Esophagus squamous epithelium (tissue), 5 donors: Measurements from ENCODE around the gene MARVELD1. TPM values are rescaled to one million over a fixed set of nuclear protein-coding genes. Genes with fewer than 3 reads are reported as not detected.

Experiments used
- DNase-seq: peaks from one replicate; lab custom pipeline; 2025; lab: John Stamatoyannopoulos, UW
- H3K27ac ChIP-seq, 4 donors: fragments of 200-600 bp; sonication (generic); one replicate each; pipeline ENCODE4 v1.5.1; 2016 to 2019; ENCODE audit warnings: mild to moderate bottlenecking in 1 of 4
- H3K27me3 ChIP-seq, 4 donors: fragments of 200-600 bp; sonication (generic); 1 replicate in 3 of 4; 2 replicates in 1 of 4; pipeline versions ENCODE4 v1.5.1 to v1.6.0; 2017 to 2021; ENCODE audit warnings: antibody characterized with exemption in 1 of 4
- H3K36me3 ChIP-seq, 3 donors: fragments of 200-600 bp; sonication (generic); one replicate each; pipeline ENCODE4 v1.5.1; 2016 to 2019
- H3K4me1 ChIP-seq, 3 donors: fragments of 200-600 bp; sonication (generic); one replicate each; pipeline ENCODE4 v1.5.1; 2017 to 2019
- H3K4me3 ChIP-seq, 4 donors: fragments of 200-600 bp; sonication (generic); 1 replicate in 3 of 4; 2 replicates in 1 of 4; pipeline ENCODE4 v1.5.1; 2016 to 2019; ENCODE audit warnings: mild to moderate bottlenecking in 2 of 4, moderate library complexity in 1 of 4
- H3K9me3 ChIP-seq, 3 donors: fragments of 200-600 bp; sonication (generic); one replicate each; pipeline ENCODE4 v1.5.1; 2016 to 2019
- CTCF ChIP-seq, 6 experiments: fragments of 450-650 bp in 4 of 6; fragments of 200-600 bp in 2 of 6; sonication (generic) in 2 of 6; IDR thresholded peaks; one replicate each; pipeline ENCODE4 v1.5.1; 2016 to 2019; ENCODE audit warnings: antibody characterized with exemption in 6 of 6, mild to moderate bottlenecking in 4 of 6, moderate library complexity in 4 of 6
- POLR2A ChIP-seq, 4 donors: fragments of 450-650 bp; IDR thresholded peaks; one replicate each; pipeline ENCODE4 v1.6.1; 2017; ENCODE audit warnings: antibody characterized with exemption in 4 of 4, mild to moderate bottlenecking in 4 of 4, moderate library complexity in 3 of 4
- WGBS, 2 donors: methylation state at CpG; one replicate each; pipeline ENCODE4 v1.1.5; 2018; 5-methylcytosine and 5-hydroxymethylcytosine counted together
- intact Hi-C: fragments of 100-400 bp; cut with DNase I; formaldehyde crosslinking; loops from one replicate; pipeline ENCODE4 v1.15.0; 2022
- total RNA-seq, 4 donors: library from RNA; depleted of rRNA; stranded (reverse); fragments of >200 nt; gene quantifications; one replicate each; pipeline ENCODE4 v1.1.0, GENCODE V29; 2016
- donor health status: DM: yes; HTN: yes; CAD: no.

The MARVELD1 gene
- total RNA-seq, 4 donors from 2014 or later, result 4.0 to 20.5 (median 12.3) TPM

GRCh38 chr10:97721871-97722780 lies 8.6 kb downstream of the MARVELD1 start:
- 76 to 78% methylated on average over 11 to 12 of the region's 12 CpGs for WGBS, 2 donors
- Histone ChIP-seq H3K4me3 (no peak overlapping the region), H3K27me3 (peaks cover 0 to 56% (median 0%) of the 10 kb centered on the region in 4 donors), H3K9me3 (no peaks in the 10 kb centered on the region), H3K36me3 (peaks cover 0 to 10% (median 0%) of the 10 kb centered on the region in 3 donors), H3K4me1 (peaks cover 8 to 46% (median 29%) of the 10 kb centered on the region in 3 donors), H3K27ac (peak overlapping the region in 1 of 4 donors; percentile 5)
- intact Hi-C loops, result no loop called here
- no peak for DNase-seq
- no peak for TF ChIP-seq CTCF (IDR thresholded peaks at IDR 0.05)
- TF ChIP-seq POLR2A (IDR thresholded peaks at IDR 0.05), result no peak

GRCh38 chr10:97723001-97723400 lies 9.5 kb downstream of the MARVELD1 start:
- no peak for DNase-seq
- Histone ChIP-seq H3K4me3 (no peak overlapping the region), H3K9me3 (no peaks in the 10 kb centered on the region), H3K36me3 (peaks cover 0 to 2% (median 0%) of the 10 kb centered on the region in 3 donors), H3K4me1 (peaks cover 8 to 40% (median 20%) of the 10 kb centered on the region in 3 donors), H3K27me3 (peaks cover 0 to 47% (median 0%) of the 10 kb centered on the region in 4 donors), H3K27ac (no peak overlapping the region)
- intact Hi-C loops, result no loop called here
- no peak for TF ChIP-seq CTCF (IDR thresholded peaks at IDR 0.05)
- no peak for TF ChIP-seq POLR2A (IDR thresholded peaks at IDR 0.05)
- 43 to 75% methylated on average over 1 to 2 of the region's 3 CpGs for WGBS, 2 donors

- Histone ChIP-seq H3K9me3 (no peaks in the 10 kb centered on the region), H3K27ac (no peak overlapping the region), H3K27me3 (peaks cover 0 to 38% (median 0%) of the 10 kb centered on the region in 4 donors), H3K4me3 (no peak overlapping the region), H3K4me1 (peaks cover 0 to 26% (median 6%) of the 10 kb centered on the region in 3 donors), H3K36me3 (no peaks in the 10 kb centered on the region)
- TF ChIP-seq CTCF (IDR thresholded peaks at IDR 0.05) (no peak), POLR2A (IDR thresholded peaks at IDR 0.05) (no peak)
- intact Hi-C loops, result no loop called here
- DNase-seq, result no peak
- 47 to 51% methylated on average over 5 of the region's 5 CpGs for WGBS, 2 donors
These were observed 10.9 kb downstream of the MARVELD1 start for GRCh38 chr10:97724341-97724941.

GRCh38 chr10:97726636-97727178 lies 13.2 kb downstream of the MARVELD1 start:
- 24 to 34% methylated on average over 4 to 8 of the region's 8 CpGs for WGBS, 2 donors
- no peak for TF ChIP-seq CTCF (IDR thresholded peaks at IDR 0.05)
- TF ChIP-seq POLR2A (IDR thresholded peaks at IDR 0.05), result no peak
- intact Hi-C loops, result no loop called here

More at GRCh38 chr10:97726636-97727178, 13.2 kb downstream of the MARVELD1 start:
- Histone ChIP-seq H3K9me3 (no peaks in the 10 kb centered on the region), H3K27me3 (peaks cover 0 to 21% (median 0%) of the 10 kb centered on the region in 4 donors), H3K4me3 (peak overlapping the region in 1 of 4 donors; percentile 47), H3K36me3 (no peaks in the 10 kb centered on the region), H3K27ac (peak overlapping the region in 2 of 4 donors; percentile 58 to 63), H3K4me1 (peaks cover 0 to 18% (median 3%) of the 10 kb centered on the region in 3 donors)
- no peak for DNase-seq
